ENCODE measurements around the gene FHIT. TPM values are rescaled to one million over a fixed set of nuclear protein-coding genes. Genes with fewer than 3 reads are reported as not detected.

FHIT gene
- total RNA-seq, 1 donor from 2014 or later = 20.2 TPM

DNA sequence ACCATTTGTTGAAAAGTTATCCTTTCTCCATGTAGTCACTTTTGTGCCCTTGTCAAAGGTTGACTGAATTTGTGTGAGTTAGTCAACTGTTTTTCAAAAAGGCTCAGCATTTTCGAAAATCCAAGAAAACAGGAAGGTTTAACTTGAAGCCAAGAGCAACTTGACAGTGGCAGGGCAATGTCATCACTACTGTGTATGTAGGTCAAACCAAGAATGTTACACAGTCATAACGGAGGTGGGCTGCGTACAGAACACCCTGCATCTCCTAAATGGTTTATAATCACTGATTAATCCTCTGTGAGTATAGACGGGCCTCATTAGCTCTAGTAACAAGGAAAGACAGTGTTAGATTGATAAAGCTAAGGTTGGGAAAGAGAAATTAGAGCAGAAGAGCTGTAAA lies 1064.9 kb downstream of the FHIT start:
- Mint-ChIP-seq H3K4me1 (ENCODE audit: unreplicated experiment) (no peaks in the 10 kb centered on the region), H3K4me3 (ENCODE audit: unreplicated experiment) (no peak overlapping the region), H3K9me3 (ENCODE audit: unreplicated experiment) (no peaks in the 10 kb centered on the region), H3K27me3 (ENCODE audit: unreplicated experiment) (no peaks in the 10 kb centered on the region), H3K27ac (ENCODE audit: unreplicated experiment) (no peak overlapping the region), H3K36me3 (ENCODE audit: low read depth, unreplicated experiment) (no peaks in the 10 kb centered on the region)
- TF ChIP-seq, protein P1, sequence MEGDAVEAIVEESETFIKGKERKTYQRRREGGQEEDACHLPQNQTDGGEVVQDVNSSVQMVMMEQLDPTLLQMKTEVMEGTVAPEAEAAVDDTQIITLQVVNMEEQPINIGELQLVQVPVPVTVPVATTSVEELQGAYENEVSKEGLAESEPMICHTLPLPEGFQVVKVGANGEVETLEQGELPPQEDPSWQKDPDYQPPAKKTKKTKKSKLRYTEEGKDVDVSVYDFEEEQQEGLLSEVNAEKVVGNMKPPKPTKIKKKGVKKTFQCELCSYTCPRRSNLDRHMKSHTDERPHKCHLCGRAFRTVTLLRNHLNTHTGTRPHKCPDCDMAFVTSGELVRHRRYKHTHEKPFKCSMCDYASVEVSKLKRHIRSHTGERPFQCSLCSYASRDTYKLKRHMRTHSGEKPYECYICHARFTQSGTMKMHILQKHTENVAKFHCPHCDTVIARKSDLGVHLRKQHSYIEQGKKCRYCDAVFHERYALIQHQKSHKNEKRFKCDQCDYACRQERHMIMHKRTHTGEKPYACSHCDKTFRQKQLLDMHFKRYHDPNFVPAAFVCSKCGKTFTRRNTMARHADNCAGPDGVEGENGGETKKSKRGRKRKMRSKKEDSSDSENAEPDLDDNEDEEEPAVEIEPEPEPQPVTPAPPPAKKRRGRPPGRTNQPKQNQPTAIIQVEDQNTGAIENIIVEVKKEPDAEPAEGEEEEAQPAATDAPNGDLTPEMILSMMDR (IDR thresholded peaks at IDR 0.05; ENCODE audit: unreplicated experiment) = no peak
- DNase-seq (ENCODE audit: low spot score) = no peak

DNA sequence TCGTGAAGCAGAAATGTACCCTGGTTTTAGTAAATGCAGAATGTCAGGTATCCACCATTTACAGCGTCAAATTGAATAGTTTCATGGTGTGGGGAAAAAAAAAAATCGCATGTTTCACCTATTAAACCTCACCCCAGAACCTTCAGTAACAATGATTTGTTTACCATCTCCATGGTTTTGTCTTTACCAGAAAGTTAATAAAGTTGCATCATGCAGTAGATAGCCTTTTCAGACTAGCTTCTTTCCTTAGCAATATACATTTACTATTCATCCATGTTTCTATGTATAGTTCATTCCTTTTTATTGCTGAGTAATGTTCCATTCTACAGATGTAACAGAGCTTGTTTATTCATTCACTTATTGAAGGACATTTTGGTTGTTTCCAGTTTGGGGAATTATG lies 1066.1 kb downstream of the FHIT start:
- H3K36me3 Mint-ChIP-seq (ENCODE audit: low read depth, unreplicated experiment) = no peaks in the 10 kb centered on the region
- H3K27me3 Mint-ChIP-seq (ENCODE audit: unreplicated experiment) = no peaks in the 10 kb centered on the region
- TF ChIP-seq, protein P1 (IDR thresholded peaks at IDR 0.05; ENCODE audit: unreplicated experiment) = no peak
- H3K4me1 Mint-ChIP-seq (ENCODE audit: unreplicated experiment) = no peaks in the 10 kb centered on the region
- no peak for DNase-seq (ENCODE audit: low spot score)
- no peak overlapping the region for H3K27ac Mint-ChIP-seq (ENCODE audit: unreplicated experiment)
- no peaks in the 10 kb centered on the region for H3K9me3 Mint-ChIP-seq (ENCODE audit: unreplicated experiment)
- H3K4me3 Mint-ChIP-seq (ENCODE audit: unreplicated experiment) = no peak overlapping the region

DNA sequence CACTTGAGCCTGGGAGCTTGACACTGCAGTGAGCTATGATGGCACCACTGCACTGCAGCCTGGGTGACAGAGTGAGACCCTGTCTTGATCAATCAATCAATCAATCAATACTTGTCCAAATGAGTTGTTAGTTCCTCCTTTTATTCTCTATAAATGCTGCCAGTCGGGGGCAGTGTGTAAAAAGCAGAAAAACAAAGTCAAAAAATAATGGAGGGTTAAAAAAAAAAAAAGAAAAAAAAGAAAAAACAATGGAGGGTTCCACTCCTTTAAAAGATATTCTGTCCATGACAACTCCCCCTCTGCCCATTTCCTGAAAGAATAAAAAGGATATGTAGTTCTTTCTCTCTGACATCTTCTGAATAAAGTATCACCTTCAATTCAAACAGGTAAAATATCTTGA lies 1068.6 kb downstream of the FHIT start:
- Mint-ChIP-seq H3K4me3 (ENCODE audit: unreplicated experiment) (no peak overlapping the region), H3K4me1 (ENCODE audit: unreplicated experiment) (no peaks in the 10 kb centered on the region), H3K27me3 (ENCODE audit: unreplicated experiment) (no peaks in the 10 kb centered on the region), H3K9me3 (ENCODE audit: unreplicated experiment) (no peaks in the 10 kb centered on the region), H3K27ac (ENCODE audit: unreplicated experiment) (no peak overlapping the region), H3K36me3 (ENCODE audit: low read depth, unreplicated experiment) (no peaks in the 10 kb centered on the region)
- TF ChIP-seq, protein P1 (IDR thresholded peaks at IDR 0.05; ENCODE audit: unreplicated experiment) = peak; percentile 40
- no peak for DNase-seq (ENCODE audit: low spot score)

DNA sequence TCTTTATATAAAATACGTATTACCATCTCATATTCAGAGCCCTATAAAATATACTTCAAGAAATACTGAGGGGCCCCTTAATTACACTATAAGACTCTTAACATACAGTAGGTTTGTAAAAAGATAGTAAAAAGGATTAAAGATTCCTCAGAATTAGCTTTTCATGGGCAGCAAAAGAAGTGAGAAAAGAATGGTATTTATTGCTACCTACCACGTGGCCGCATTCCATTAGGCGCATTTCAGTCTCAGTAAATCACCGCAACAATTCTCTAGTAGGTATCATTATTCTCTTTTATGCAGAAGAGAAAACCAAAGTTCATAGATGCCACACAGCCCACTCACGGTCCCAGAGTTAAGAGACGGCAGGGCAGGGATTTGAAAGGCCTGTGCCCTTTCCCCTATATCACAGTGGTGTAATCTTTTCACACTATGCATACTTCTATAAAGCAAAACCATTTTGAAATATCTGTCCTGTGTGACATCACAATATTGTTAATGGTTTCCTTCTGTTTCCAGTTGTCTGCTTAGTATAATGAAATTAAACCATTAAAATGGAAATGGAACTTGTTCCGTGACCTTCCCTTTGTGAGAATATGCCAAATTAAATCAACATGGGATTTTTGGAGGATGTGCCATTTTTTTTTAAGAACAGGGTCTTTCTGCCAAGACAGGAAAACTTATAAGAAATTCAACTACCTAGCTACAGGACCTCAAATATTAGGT lies 1072.2 kb downstream of the FHIT start:
- no peak for DNase-seq (ENCODE audit: low spot score)
- Mint-ChIP-seq H3K4me3 (ENCODE audit: unreplicated experiment) (no peak overlapping the region), H3K27ac (ENCODE audit: unreplicated experiment) (no peak overlapping the region), H3K9me3 (ENCODE audit: unreplicated experiment) (no peaks in the 10 kb centered on the region), H3K27me3 (ENCODE audit: unreplicated experiment) (no peaks in the 10 kb centered on the region), H3K36me3 (ENCODE audit: low read depth, unreplicated experiment) (no peaks in the 10 kb centered on the region), H3K4me1 (ENCODE audit: unreplicated experiment) (no peaks in the 10 kb centered on the region)
- TF ChIP-seq, protein P1 (IDR thresholded peaks at IDR 0.05; ENCODE audit: unreplicated experiment) = no peak

DNA sequence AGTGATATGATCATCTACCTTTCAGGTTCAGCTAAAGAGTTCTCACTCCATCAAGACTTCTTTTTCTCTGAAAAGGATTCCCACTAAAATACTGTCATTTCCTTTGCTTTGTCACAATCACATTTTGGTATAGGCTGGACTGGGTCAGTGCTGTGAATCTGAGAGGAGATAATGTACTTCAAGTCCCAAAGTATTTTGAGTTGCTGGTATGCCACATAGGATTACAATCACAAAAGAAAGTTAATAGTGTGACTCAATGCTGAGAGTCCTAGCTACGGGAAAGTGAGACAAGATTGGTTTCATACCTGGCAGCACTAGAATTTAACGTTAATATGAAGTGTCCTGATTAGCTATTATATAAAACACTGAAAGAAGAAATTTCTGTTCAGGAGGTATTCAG lies 1073.5 kb downstream of the FHIT start:
- Mint-ChIP-seq H3K9me3 (ENCODE audit: unreplicated experiment) (no peaks in the 10 kb centered on the region), H3K36me3 (ENCODE audit: low read depth, unreplicated experiment) (no peaks in the 10 kb centered on the region), H3K27me3 (ENCODE audit: unreplicated experiment) (no peaks in the 10 kb centered on the region), H3K4me1 (ENCODE audit: unreplicated experiment) (no peaks in the 10 kb centered on the region), H3K27ac (ENCODE audit: unreplicated experiment) (no peak overlapping the region), H3K4me3 (ENCODE audit: unreplicated experiment) (no peak overlapping the region)
- DNase-seq (ENCODE audit: low spot score) = no peak
- TF ChIP-seq, protein P1 (IDR thresholded peaks at IDR 0.05; ENCODE audit: unreplicated experiment) = no peak
